Nephron (organoid): ENCODE measurements around the gene MINDY2.
A peak's percentile ranks its signal among the peaks of the same experiment; 100 is the strongest.

Source experiments
- H3K27ac Mint-ChIP-seq, 3 experiments: 2 replicates each; pipeline ENCODE4 v1.8.0; 2020; ENCODE audit warnings: mixed read lengths in 3 of 3, mild to moderate bottlenecking in 2 of 3, moderate library complexity in 1 of 3
- H3K27me3 Mint-ChIP-seq: 2 replicates; pipeline ENCODE4 v1.8.0; 2021; ENCODE audit warnings: low read depth, mild to moderate bottlenecking, moderate library complexity, mixed read lengths
- H3K36me3 Mint-ChIP-seq: 2 replicates; pipeline ENCODE4 v1.8.0; 2020; ENCODE audit warnings: low read depth, mixed read lengths
- H3K4me1 Mint-ChIP-seq: 2 replicates; pipeline ENCODE4 v1.8.0; 2020; ENCODE audit warnings: mixed read lengths
- H3K4me3 Mint-ChIP-seq, 3 experiments: 2 replicates each; pipeline ENCODE4 v1.8.0; 2020; ENCODE audit warnings: mild to moderate bottlenecking in 3 of 3, mixed read lengths in 3 of 3, moderate library complexity in 2 of 3
- H3K9me3 Mint-ChIP-seq: 2 replicates; pipeline ENCODE4 v1.8.0; 2020; ENCODE audit warnings: mixed read lengths
- TF ChIP-seq, protein P1 (sequence below), 3 experiments: fragments of 200-600 bp; sonication (generic); IDR thresholded peaks; one replicate each; pipeline ENCODE4 v1.5.0; 2021; ENCODE audit warnings: antibody characterized with exemption in 3 of 3; ENCODE audit not compliant: unreplicated experiment in 3 of 3

Gene MINDY2, protein sequence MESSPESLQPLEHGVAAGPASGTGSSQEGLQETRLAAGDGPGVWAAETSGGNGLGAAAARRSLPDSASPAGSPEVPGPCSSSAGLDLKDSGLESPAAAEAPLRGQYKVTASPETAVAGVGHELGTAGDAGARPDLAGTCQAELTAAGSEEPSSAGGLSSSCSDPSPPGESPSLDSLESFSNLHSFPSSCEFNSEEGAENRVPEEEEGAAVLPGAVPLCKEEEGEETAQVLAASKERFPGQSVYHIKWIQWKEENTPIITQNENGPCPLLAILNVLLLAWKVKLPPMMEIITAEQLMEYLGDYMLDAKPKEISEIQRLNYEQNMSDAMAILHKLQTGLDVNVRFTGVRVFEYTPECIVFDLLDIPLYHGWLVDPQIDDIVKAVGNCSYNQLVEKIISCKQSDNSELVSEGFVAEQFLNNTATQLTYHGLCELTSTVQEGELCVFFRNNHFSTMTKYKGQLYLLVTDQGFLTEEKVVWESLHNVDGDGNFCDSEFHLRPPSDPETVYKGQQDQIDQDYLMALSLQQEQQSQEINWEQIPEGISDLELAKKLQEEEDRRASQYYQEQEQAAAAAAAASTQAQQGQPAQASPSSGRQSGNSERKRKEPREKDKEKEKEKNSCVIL

DNA sequence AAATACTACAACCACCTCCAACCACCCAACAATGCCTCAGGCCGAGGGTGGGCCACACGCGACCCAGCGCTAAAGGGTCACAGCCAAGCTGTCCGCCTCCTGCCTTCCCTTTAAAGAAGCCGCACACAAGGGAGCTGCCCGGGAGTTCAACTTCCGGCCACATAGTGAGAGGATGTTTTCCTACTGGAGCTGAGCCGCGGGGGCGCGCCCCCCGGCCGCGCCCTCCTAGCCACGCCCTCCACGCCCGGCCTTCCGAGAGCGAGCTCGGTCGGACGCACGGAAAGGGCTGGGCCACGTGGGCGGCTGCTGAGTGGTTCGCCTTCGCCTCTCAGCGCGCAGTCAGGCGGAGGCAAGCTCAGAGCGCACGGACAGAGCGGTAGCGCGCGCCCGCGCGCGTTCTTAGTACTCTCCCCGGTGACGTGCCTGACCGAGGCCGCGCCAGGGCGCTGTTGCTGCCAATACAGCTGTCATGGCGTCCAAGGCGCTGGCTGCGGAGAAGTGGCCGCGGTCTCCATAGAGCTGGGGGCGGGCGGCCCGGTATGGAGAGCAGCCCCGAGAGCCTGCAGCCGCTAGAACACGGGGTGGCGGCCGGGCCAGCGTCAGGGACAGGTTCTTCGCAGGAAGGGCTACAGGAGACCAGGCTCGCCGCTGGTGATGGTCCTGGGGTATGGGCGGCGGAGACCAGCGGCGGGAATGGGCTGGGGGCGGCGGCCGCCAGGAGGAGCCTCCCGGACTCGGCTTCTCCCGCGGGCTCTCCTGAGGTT lies at the start of gene MINDY2:
Gene MINDY2, plus strand, starts transcription at position 446 of the 764 bp plus-strand sequence. Its CDS starts 94 bp downstream, at position 540.
- no peaks in the 10 kb centered on the region for H3K27me3 Mint-ChIP-seq
- no peaks in the 10 kb centered on the region for H3K36me3 Mint-ChIP-seq
- peaks cover 16% of the 10 kb centered on the region for H3K4me1 Mint-ChIP-seq
- TF ChIP-seq, protein P1, sequence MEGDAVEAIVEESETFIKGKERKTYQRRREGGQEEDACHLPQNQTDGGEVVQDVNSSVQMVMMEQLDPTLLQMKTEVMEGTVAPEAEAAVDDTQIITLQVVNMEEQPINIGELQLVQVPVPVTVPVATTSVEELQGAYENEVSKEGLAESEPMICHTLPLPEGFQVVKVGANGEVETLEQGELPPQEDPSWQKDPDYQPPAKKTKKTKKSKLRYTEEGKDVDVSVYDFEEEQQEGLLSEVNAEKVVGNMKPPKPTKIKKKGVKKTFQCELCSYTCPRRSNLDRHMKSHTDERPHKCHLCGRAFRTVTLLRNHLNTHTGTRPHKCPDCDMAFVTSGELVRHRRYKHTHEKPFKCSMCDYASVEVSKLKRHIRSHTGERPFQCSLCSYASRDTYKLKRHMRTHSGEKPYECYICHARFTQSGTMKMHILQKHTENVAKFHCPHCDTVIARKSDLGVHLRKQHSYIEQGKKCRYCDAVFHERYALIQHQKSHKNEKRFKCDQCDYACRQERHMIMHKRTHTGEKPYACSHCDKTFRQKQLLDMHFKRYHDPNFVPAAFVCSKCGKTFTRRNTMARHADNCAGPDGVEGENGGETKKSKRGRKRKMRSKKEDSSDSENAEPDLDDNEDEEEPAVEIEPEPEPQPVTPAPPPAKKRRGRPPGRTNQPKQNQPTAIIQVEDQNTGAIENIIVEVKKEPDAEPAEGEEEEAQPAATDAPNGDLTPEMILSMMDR (IDR thresholded peaks at IDR 0.05; ENCODE audit: unreplicated experiment in 3 of 3), result peak in 2 of 3 experiments; percentile 43 to 56
- no peak within 1 kb of the TSS for H3K4me3 Mint-ChIP-seq
- peak within 1 kb of the TSS; percentile 99 to 100 (median 99) for H3K27ac Mint-ChIP-seq
- no peaks in the 10 kb centered on the region for H3K9me3 Mint-ChIP-seq

DNA sequence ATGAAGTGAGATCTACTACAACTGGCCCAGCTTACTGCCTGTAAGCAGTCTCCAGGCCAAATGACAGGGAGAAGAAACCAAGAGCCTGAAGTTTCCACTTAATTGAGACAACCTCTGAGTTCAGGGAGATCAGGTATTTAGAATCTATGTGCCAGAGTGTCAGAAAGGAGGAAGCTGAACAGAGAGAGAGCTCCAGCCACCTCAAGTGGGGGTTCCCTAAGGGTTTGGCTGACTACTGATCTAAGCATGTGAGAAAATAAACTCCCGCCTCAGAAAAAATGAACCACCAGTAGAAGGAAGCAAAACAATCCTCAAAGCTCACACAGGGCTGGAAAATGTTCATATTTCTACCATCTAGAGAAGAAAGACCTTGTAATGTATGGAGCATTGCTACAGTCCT lies 46.6 kb upstream of the MINDY2 start:
- TF ChIP-seq, protein P1 (IDR thresholded peaks at IDR 0.05; ENCODE audit: unreplicated experiment in 3 of 3), result no peak
- H3K4me1 Mint-ChIP-seq, result peaks cover 7% of the 10 kb centered on the region
- peak overlapping the region; percentile 2 to 67 (median 34) for H3K27ac Mint-ChIP-seq
- no peaks in the 10 kb centered on the region for H3K9me3 Mint-ChIP-seq
- no peaks in the 10 kb centered on the region for H3K27me3 Mint-ChIP-seq
- no peak overlapping the region for H3K4me3 Mint-ChIP-seq
- peaks cover 19% of the 10 kb centered on the region for H3K36me3 Mint-ChIP-seq

DNA sequence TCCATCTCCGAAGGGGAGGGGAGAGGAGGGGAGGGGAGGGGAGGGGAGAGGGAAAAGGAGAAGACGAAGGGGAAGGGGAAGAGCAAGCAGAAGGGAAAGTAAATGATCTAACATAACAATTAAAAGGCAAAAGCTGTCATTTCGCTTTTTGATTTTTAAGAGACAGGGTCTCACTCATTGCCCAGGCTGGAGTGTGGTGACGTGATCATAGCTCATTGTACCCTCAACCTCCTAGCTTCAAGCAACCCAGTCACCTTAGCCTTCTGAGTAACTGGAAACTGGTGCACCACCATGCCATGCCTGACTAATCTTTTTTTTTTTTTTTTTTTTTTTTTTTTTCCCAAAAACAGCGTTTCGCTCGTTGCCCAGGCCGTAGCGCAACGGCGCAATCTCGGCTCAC lies 44.2 kb upstream of the MINDY2 start:
- Mint-ChIP-seq H3K4me3 (no peak overlapping the region), H3K9me3 (no peaks in the 10 kb centered on the region), H3K36me3 (peaks cover 18% of the 10 kb centered on the region), H3K4me1 (peaks cover 21% of the 10 kb centered on the region), H3K27me3 (no peaks in the 10 kb centered on the region), H3K27ac (peak overlapping the region in 1 of 3 experiments; percentile 22)
- TF ChIP-seq, protein P1 (IDR thresholded peaks at IDR 0.05; ENCODE audit: unreplicated experiment in 3 of 3), result no peak

DNA sequence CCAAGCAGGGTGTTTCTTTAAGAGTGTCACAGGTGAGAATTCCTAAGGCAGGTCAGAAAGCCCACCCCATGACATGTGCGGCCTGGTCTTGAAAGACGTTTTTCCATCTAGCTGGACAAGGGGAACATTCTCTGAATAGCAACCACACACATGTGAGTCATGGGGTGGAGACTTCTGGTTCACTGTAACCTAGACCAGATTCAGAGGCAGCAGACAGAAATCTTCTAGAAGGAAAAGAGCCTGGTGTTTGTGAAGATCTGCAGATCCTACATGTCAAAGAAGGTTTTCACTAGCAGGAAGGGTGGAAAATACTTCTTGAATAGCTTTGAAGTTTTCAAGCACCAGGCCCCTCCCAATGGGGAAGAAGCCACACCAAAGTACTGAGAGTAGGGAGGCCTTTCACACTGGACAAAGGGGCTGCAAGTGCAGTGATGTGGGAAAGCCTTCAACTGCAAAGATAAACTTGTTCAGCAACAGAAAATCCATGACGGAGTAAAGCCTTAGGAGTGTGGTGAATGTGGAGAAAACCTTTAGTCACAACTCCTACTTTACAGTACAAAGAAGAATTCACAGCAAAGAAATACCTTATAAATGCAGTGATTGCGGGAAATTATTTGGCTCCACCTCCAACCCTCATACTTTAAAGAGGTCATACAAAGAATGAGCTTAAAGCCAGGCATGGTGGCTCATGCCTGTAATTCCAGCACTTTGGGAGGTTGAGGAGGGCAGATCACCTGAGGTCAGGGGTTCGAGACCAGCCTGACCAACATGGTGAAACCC lies 39.2 kb upstream of the MINDY2 start:
- TF ChIP-seq, protein P1 (IDR thresholded peaks at IDR 0.05; ENCODE audit: unreplicated experiment in 3 of 3), result no peak
- Mint-ChIP-seq H3K4me1 (peaks cover 16% of the 10 kb centered on the region), H3K36me3 (peaks cover 18% of the 10 kb centered on the region), H3K9me3 (no peaks in the 10 kb centered on the region), H3K27me3 (no peaks in the 10 kb centered on the region), H3K27ac (no peak overlapping the region), H3K4me3 (no peak overlapping the region)

DNA sequence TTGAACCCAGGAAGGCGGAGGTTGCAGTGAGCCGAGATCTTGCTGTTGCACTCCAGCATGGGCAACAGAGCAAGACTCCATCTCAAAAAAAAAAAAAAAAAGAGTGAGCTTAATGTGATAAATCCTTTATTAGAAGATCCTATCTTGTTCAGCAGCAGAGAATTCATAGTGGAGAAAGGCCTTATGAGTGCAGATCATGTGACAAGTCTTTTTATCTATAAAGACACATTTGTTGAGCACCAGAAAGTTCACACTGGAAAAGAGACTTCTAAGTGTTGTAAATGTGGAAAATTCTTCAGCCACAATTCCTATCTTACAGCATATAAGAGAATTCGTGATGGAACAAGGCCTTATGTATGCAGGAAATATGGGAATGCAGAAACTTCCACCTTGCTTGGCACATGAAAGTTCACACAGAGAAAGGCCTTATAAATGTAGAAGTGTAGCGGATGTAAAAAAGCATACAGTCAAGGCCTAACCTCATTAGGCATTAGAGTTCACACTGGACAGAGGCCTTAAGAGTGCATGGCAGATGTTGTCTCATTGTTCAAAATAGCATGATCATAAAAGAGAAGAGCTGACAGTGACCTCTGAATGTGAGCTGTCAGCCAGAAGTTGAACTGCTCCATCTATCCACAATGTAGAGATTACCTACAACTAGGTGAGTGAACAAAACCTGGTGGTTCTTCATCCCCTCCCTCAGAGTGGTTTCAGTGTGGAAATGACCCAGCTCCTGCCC lies 38.3 kb upstream of the MINDY2 start:
- H3K27ac Mint-ChIP-seq, result no peak overlapping the region
- H3K4me3 Mint-ChIP-seq, result no peak overlapping the region
- TF ChIP-seq, protein P1 (IDR thresholded peaks at IDR 0.05; ENCODE audit: unreplicated experiment in 3 of 3), result no peak
- H3K4me1 Mint-ChIP-seq, result peaks cover 16% of the 10 kb centered on the region
- peaks cover 18% of the 10 kb centered on the region for H3K36me3 Mint-ChIP-seq
- no peaks in the 10 kb centered on the region for H3K9me3 Mint-ChIP-seq
- no peaks in the 10 kb centered on the region for H3K27me3 Mint-ChIP-seq
